Measurements from ENCODE around the gene MLLT11.

Gene MLLT11

DNA sequence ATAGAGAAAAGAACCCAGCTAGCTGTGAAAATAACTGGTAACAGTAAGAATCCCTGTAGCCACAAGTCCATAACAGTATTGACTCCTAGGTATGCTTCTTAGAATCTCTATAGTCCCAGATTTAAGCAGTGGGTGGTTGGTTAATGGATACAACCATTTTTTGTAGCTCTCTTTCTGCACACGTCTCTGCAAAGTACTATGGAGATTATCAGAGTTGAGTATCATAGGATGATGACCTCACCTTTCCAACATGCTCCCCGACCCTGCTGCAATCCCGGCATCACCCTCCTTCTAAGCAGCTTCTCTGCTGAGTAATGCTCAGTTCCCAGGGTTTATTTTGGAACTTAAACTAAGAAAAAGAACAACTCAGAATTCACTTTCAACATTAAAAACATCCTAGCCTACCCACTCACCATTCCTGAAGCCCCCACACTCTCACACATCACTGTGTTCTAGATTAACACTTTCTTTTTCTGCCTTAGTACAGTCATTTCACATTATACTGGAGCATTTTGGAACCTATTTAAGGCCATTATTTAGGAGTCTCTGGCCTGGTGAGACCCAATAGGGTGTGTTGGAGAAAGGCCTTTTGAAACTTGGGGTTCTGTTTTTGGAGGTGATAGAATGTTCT, 2.7 kb downstream of the MLLT11 start:
- TF ChIP-seq, protein P1, sequence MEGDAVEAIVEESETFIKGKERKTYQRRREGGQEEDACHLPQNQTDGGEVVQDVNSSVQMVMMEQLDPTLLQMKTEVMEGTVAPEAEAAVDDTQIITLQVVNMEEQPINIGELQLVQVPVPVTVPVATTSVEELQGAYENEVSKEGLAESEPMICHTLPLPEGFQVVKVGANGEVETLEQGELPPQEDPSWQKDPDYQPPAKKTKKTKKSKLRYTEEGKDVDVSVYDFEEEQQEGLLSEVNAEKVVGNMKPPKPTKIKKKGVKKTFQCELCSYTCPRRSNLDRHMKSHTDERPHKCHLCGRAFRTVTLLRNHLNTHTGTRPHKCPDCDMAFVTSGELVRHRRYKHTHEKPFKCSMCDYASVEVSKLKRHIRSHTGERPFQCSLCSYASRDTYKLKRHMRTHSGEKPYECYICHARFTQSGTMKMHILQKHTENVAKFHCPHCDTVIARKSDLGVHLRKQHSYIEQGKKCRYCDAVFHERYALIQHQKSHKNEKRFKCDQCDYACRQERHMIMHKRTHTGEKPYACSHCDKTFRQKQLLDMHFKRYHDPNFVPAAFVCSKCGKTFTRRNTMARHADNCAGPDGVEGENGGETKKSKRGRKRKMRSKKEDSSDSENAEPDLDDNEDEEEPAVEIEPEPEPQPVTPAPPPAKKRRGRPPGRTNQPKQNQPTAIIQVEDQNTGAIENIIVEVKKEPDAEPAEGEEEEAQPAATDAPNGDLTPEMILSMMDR (IDR thresholded peaks at IDR 0.05; ENCODE audit: insufficient read depth, missing control alignments) = no peak
- DNase-seq (ENCODE audit: insufficient read length, low spot score) = no peak
- peak; percentile 38 for FAIRE-seq

- FAIRE-seq (no peak), DNase-seq (ENCODE audit: insufficient read length, low spot score) (no peak)
- TF ChIP-seq, protein P1 (IDR thresholded peaks at IDR 0.05; ENCODE audit: insufficient read depth, missing control alignments) = no peak
Observed at GRCh38 chr1:151065089-151065645, 5.0 kb downstream of the MLLT11 start.

DNA sequence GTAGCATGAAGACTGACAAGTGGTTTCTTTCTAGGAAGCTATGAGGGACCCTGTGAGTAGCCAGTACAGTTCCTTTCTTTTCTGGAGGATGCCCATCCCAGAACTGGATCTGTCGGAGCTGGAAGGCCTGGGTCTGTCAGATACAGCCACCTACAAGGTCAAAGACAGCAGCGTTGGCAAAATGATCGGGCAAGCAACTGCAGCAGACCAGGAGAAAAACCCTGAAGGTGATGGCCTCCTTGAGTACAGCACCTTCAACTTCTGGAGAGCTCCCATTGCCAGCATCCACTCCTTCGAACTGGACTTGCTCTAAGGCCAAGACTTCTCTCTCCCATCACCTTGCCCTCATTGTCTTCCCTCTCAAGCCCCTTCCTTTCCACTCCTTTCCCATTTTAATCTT, 7.0 kb downstream of the MLLT11 start:
- no peak for DNase-seq (ENCODE audit: insufficient read length, low spot score)
- TF ChIP-seq, protein P1 (IDR thresholded peaks at IDR 0.05; ENCODE audit: insufficient read depth, missing control alignments) = no peak
- no peak for FAIRE-seq

GRCh38 chr1:151069103-151069486, 8.9 kb downstream of the MLLT11 start:
- no peak for FAIRE-seq
- TF ChIP-seq, protein P1 (IDR thresholded peaks at IDR 0.05; ENCODE audit: insufficient read depth, missing control alignments) = no peak

DNA sequence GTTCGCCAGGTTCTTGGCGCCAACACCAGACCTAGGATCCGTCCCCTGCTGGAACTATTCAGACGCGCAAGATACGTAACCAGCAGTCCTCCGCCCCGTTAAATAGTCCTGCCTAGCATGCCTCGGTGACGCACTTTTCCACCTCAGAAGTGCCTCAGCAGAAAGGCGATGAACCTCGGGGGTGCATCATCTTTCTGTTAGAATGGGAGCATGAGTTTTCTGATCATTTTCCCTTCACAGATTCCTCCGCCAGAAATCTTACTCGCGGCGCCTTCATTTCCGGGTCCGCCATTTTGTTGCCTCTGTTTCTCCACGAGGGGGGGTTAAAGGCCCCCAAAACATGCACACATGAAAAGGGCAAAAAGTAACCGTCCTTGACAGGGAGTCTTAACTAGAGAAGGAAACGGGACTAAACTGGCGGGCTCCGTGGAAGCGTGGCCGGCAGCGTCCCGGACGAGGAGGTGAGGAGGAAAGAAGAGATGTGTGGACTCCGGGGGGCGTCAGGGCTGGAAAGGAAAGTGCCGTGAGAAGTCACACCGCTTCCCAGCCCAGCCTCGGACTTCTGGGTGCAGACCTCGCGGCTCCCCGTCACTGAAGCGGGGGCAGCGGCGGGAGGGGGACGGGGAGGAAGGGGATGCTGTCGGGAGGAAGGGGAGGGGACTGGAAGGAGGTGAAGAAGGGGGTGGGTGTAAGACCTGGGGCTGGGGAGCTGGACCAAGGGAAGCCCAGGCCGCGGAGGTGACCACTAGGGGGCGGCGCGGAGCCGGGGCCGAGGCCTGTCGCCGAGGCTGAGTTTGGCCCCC, 10.5 kb downstream of the MLLT11 start, which contains the start of gene GABPB2:
GABPB2 (plus strand) TSS at position 288 of the 803 bp plus-strand sequence. CDS start 17,429 bp downstream, outside the sequence.
- FAIRE-seq = peak; percentile 25
- DNase-seq (ENCODE audit: insufficient read length, low spot score) = peak; percentile 86
- TF ChIP-seq, protein P1 (IDR thresholded peaks at IDR 0.05; ENCODE audit: insufficient read depth, missing control alignments) = peak; percentile 81

More at GRCh38 chr1:151069103-151069486, 8.9 kb downstream of the MLLT11 start:
- no peak for DNase-seq (ENCODE audit: insufficient read length, low spot score)

- FAIRE-seq (no peak), DNase-seq (ENCODE audit: insufficient read length, low spot score) (no peak)
- TF ChIP-seq, protein P1 (IDR thresholded peaks at IDR 0.05; ENCODE audit: insufficient read depth, missing control alignments) = peak; percentile 6
Observed at GRCh38 chr1:151072224-151072623, 12.0 kb downstream of the MLLT11 start.

Measured in D721Med (cell line).